Stimulated activated CD4-positive, alpha-beta T cell treated with anti-CD3 and anti-CD28 coated beads, Interleukin-4, amount 100 ng/mL, for 4 hours (primary cell): ENCODE measurements around the gene DPYSL4.

Experiments used
- DNase-seq, 2 experiments: peaks; one replicate each; pipeline ENCODE4 v3.0.0-alpha.2; 2020

The DPYSL4 gene

GRCh38 chr10:132247943-132248342 is 61.2 kb downstream of the DPYSL4 start:
- DNase-seq: no peak

- DNase-seq: peak; percentile 56 to 75
These were observed 61.9 kb downstream of the DPYSL4 start for GRCh38 chr10:132248455-132249225.

- no peak for DNase-seq
These were observed 62.5 kb downstream of the DPYSL4 start for GRCh38 chr10:132249226-132249724.

GRCh38 chr10:132249824-132250375 is 63.2 kb downstream of the DPYSL4 start:
- no peak for DNase-seq

- no peak for DNase-seq
These were observed 64.0 kb downstream of the DPYSL4 start for GRCh38 chr10:132250481-132251475.

GRCh38 chr10:132251928-132252327 is 65.2 kb downstream of the DPYSL4 start:
- no peak for DNase-seq

GRCh38 chr10:132252412-132252811 is 65.7 kb downstream of the DPYSL4 start:
- no peak for DNase-seq

- DNase-seq: no peak
These were observed 66.4 kb downstream of the DPYSL4 start for GRCh38 chr10:132253092-132253687.

GRCh38 chr10:132254841-132255240 is 68.1 kb downstream of the DPYSL4 start:
- no peak for DNase-seq
